Kidney (tissue), 14 donors: ENCODE data around the gene PCDH9. TPM values are rescaled to one million over a fixed set of nuclear protein-coding genes. Genes with fewer than 3 reads are reported as not detected.
"Not testable (repeated sequence)": the region's sequence is repeated elsewhere in the genome, so short reads cannot be mapped to it uniquely, and the experiment has no call there.

Source experiments
- DNase-seq, 5 donors: peaks; one replicate each; pipeline ENCODE4 v3.0.0-alpha.2; 2013 to 2020
- FAIRE-seq: peaks from 2 replicates; lab custom pipeline; 2012; peaks lifted over from hg19 to GRCh38; lab: Jason Lieb, UNC
- H3K27ac ChIP-seq, 2 donors: one replicate each; pipeline ENCODE4 v1.7.0; 2013; ENCODE audit warnings: low read depth in 2 of 2, low read length in 2 of 2, inconsistent platforms in 1 of 2
- H3K27me3 ChIP-seq: one replicate; pipeline ENCODE4 v1.7.1; 2013; ENCODE audit warnings: low read length, inconsistent platforms; ENCODE audit not compliant: control insufficient read depth, insufficient read depth
- H3K36me3 ChIP-seq, 3 donors: one replicate each; pipeline versions ENCODE4 v1.7.0 to v1.7.1; 2013; ENCODE audit warnings: low read length in 3 of 3, control low read depth in 1 of 3, inconsistent platforms in 1 of 3; ENCODE audit not compliant: insufficient read depth in 3 of 3, control insufficient read depth in 2 of 3
- H3K4me1 ChIP-seq, 3 donors: one replicate each; pipeline versions ENCODE4 v1.7.0 to v1.7.1; 2013; ENCODE audit warnings: low read length in 3 of 3, inconsistent platforms in 1 of 3, low read depth in 1 of 3; ENCODE audit not compliant: control insufficient read depth in 2 of 3, insufficient read depth in 2 of 3
- H3K4me3 ChIP-seq, 3 donors: one replicate each; pipeline versions ENCODE4 v1.7.0 to v1.8.1; 2013; ENCODE audit warnings: low read length in 3 of 3, control low read depth in 1 of 3, inconsistent platforms in 1 of 3
- H3K9ac ChIP-seq, 3 donors: one replicate each; pipeline versions ENCODE4 v1.7.0 to v1.7.1; 2013; ENCODE audit warnings: low read length in 3 of 3, control low read depth in 1 of 3, inconsistent platforms in 1 of 3
- H3K9me3 ChIP-seq, 3 donors: one replicate each; pipeline versions ENCODE4 v1.7.0 to v1.7.1; 2013; ENCODE audit warnings: low read length in 3 of 3, control low read depth in 1 of 3, inconsistent platforms in 1 of 3; ENCODE audit not compliant: control insufficient read depth in 2 of 3, insufficient read depth in 1 of 3
- intact Hi-C: fragments of 100-400 bp; cut with DNase I; formaldehyde crosslinking; loops from one replicate; pipeline ENCODE4 v1.11.1; 2022
- polyA plus RNA-seq: library from polyadenylated mRNA; stranded (reverse); fragments of 350-450 nt; fragmentation: Illumina TruSeq; extraction: RNeasy Lipid Tissue Mini Kit (QIAGEN cat#74804); gene quantifications from one replicate; pipeline ENCODE4 v1.2.3, GENCODE V29; 2014; ENCODE audit warnings: low read depth, low replicate concordance; ENCODE audit not compliant: insufficient read depth
- total RNA-seq: library from RNA; stranded (reverse); fragmentation: NEBNext Ultra II Directional; extraction: Animal tissue kit (Norgen Biotek cat#: 25700); gene quantifications from one replicate; pipeline ENCODE4 v1.2.1, GENCODE V29; 2021
- TF ChIP-seq, protein P1 (sequence below): IDR thresholded peaks from 3 replicates; pipeline ENCODE4 v1.5.1; 2012; ENCODE audit warnings: mild to moderate bottlenecking, moderate library complexity, borderline replicate concordance; ENCODE audit not compliant: insufficient read depth; ENCODE audit errors: extremely low read depth
- donor health status: control.
- donor health status: control.
- donor health status: control.
- donor health status: control.
- donor health status: control.
- donor health status: DM: yes; HTN: yes; CAD: no.
- donor health status: Normal renal cell carcinoma (clear cell type).

PCDH9 gene
- total and polyA plus RNA-seq, 2 donors from 2014 or later, result 1.6 to 9.5 TPM

DNA sequence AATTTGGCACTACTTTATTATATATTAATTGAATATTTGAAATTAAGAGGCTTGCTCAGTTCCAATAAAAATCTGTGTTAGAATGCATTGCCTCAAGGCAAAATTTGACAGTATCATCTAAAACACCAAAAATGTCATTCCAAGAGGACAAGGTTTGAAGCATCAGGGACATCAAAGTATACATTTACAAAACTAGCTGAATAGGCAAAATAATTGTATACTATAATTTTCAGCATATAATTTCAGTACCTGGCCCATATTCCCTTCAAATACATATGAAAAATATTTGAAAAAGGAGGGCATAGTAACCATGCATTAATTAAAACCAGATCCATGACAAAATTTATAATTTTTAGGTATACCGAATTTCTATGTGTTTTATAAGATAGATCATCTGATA, 963.8 kb downstream of the PCDH9 start:
- H3K27me3 ChIP-seq, result no peaks in the 10 kb centered on the region
- no peak overlapping the region for H3K27ac ChIP-seq
- intact Hi-C loops, result no loop called here
- no peak overlapping the region for H3K9ac ChIP-seq
- H3K9me3 ChIP-seq, result no peaks in the 10 kb centered on the region
- H3K4me3 ChIP-seq, result no peak overlapping the region
- H3K36me3 ChIP-seq, result no peaks in the 10 kb centered on the region
- FAIRE-seq, result no peak
- TF ChIP-seq, protein P1, sequence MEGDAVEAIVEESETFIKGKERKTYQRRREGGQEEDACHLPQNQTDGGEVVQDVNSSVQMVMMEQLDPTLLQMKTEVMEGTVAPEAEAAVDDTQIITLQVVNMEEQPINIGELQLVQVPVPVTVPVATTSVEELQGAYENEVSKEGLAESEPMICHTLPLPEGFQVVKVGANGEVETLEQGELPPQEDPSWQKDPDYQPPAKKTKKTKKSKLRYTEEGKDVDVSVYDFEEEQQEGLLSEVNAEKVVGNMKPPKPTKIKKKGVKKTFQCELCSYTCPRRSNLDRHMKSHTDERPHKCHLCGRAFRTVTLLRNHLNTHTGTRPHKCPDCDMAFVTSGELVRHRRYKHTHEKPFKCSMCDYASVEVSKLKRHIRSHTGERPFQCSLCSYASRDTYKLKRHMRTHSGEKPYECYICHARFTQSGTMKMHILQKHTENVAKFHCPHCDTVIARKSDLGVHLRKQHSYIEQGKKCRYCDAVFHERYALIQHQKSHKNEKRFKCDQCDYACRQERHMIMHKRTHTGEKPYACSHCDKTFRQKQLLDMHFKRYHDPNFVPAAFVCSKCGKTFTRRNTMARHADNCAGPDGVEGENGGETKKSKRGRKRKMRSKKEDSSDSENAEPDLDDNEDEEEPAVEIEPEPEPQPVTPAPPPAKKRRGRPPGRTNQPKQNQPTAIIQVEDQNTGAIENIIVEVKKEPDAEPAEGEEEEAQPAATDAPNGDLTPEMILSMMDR, result no peak
- DNase-seq, result no peak
- peaks cover 0 to 7% (median 6%) of the 10 kb centered on the region in 3 donors for H3K4me1 ChIP-seq

GRCh38 chr13:66265371-66265770, 964.8 kb downstream of the PCDH9 start:
- peak in 1 of 5 donors; percentile 67 for DNase-seq
- no peaks in the 10 kb centered on the region for H3K36me3 ChIP-seq
- peaks cover 0 to 7% (median 6%) of the 10 kb centered on the region in 3 donors for H3K4me1 ChIP-seq
- no peaks in the 10 kb centered on the region for H3K27me3 ChIP-seq
- TF ChIP-seq, protein P1, result no peak
- intact Hi-C loops, result no loop called here
- H3K9me3 ChIP-seq, result no peaks in the 10 kb centered on the region
- no peak for FAIRE-seq
- no peak overlapping the region for H3K9ac ChIP-seq
- peak overlapping the region in 1 of 3 donors; percentile 37 for H3K4me3 ChIP-seq
- no peak overlapping the region for H3K27ac ChIP-seq

- H3K9ac ChIP-seq, result no peak overlapping the region
- H3K4me1 ChIP-seq, result peaks cover 0 to 7% (median 6%) of the 10 kb centered on the region in 3 donors
- DNase-seq, result peak in 4 of 5 donors; percentile 41 to 84 (median 63)
- H3K27ac ChIP-seq, result no peak overlapping the region
- no peaks in the 10 kb centered on the region for H3K36me3 ChIP-seq
- no peak for FAIRE-seq
- TF ChIP-seq, protein P1, result no peak
- no peaks in the 10 kb centered on the region for H3K9me3 ChIP-seq
- intact Hi-C loops, result no loop called here
- peak overlapping the region in 1 of 3 donors; percentile 37 for H3K4me3 ChIP-seq
- no peaks in the 10 kb centered on the region for H3K27me3 ChIP-seq
These were observed 965.2 kb downstream of the PCDH9 start for GRCh38 chr13:66264971-66265370.

- no peaks in the 10 kb centered on the region for H3K27me3 ChIP-seq
- no peak overlapping the region for H3K9ac ChIP-seq
- H3K9me3 ChIP-seq, result no peaks in the 10 kb centered on the region
- no peaks in the 10 kb centered on the region for H3K36me3 ChIP-seq
- FAIRE-seq, result peak; percentile 19
- H3K4me1 ChIP-seq, result peaks cover 0 to 7% (median 6%) of the 10 kb centered on the region in 3 donors
- H3K27ac ChIP-seq, result no peak overlapping the region
- TF ChIP-seq, protein P1, result no peak
- H3K4me3 ChIP-seq, result no peak overlapping the region
- DNase-seq, result no peak
- intact Hi-C loops, result no loop called here
These were observed 967.8 kb downstream of the PCDH9 start for GRCh38 chr13:66262330-66262729.

GRCh38 chr13:66259426-66259825, 970.7 kb downstream of the PCDH9 start:
- H3K9me3 ChIP-seq, FAIRE-seq, DNase-seq, H3K27ac ChIP-seq, H3K4me1 ChIP-seq, H3K4me3 ChIP-seq, intact Hi-C loops, H3K9ac ChIP-seq, H3K27me3 ChIP-seq, H3K36me3 ChIP-seq: not testable (repeated sequence)
